Activated gamma-delta T cell treated with Interleukin-2 at 50 U/mL for 16 hours (primary cell): ENCODE results near the gene PNPLA7.

Source experiments
- DNase-seq: peaks from one replicate; pipeline ENCODE4 v3.0.0-alpha.2; 2020

The PNPLA7 gene

GRCh38 chr9:137447722-137448601 lies 102.2 kb downstream of the PNPLA7 start:
- no peak for DNase-seq

GRCh38 chr9:137446851-137447471 lies 103.2 kb downstream of the PNPLA7 start:
- DNase-seq = no peak

- DNase-seq = no peak
Measured at GRCh38 chr9:137445930-137446431, 104.2 kb downstream of the PNPLA7 start.

DNA sequence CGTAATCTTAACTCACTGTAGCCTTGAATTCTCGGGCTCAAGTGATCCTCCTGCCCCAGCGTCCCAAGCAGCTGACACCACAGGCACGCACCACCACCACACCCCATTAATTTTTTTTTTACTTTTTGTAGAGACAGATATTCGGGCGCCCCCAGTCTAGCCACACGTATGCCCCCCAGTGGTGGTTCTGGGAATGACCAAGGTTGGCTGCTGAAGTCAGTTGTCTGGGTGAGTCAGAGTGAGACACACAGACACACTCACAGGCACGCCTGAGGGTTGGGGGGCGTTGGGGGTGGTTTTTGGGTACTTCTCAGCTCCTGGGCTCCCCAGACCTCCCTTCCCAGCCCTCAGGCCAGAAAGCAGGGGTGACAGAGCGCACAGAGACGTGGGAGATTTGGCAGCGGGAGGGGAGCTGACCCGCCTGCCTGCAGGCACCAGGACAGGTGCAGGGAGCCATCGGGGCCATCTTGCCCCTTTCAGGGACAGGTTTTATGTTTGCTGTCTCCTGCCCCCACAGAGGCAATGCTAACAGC lies 104.9 kb downstream of the PNPLA7 start:
- DNase-seq = peak; percentile 84

- DNase-seq = no peak
Measured at GRCh38 chr9:137444106-137444790, 106.0 kb downstream of the PNPLA7 start.

- DNase-seq = no peak
Measured at GRCh38 chr9:137441935-137442321, 108.3 kb downstream of the PNPLA7 start.

GRCh38 chr9:137441289-137441934 lies 108.8 kb downstream of the PNPLA7 start, which contains the start of gene ENTPD8:
Gene ENTPD8, minus strand, starts transcription at chr9:137441357. Its CDS starts 3,072 bp downstream, at chr9:137438285.
- no peak for DNase-seq

DNA sequence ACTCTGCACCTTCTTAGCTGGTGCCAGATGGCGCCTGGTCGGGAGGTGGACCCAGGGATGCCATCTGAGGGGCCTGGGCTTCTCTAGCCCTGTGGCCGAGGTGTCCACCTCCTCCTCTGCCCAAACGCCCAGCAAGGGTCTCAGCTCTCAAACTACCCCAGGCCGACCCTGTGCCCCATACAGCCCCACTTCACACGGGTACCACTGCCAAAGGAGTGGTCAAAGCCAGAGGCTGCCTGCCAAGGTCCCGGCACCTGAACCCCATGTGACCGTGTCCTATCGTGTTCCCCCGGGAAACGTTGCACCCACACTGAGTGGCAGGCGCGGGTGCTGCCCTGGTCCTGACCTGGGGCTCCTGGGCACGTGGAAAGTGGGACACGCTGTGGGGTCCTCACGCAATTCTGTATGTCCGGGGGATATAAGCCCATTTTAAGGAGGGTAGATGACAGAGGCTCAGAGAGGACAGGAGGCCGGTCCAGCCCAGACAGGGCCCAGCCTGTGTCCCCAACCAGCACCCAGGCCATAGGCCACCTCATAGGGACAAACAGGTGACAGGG lies 111.0 kb downstream of the PNPLA7 start:
- DNase-seq = no peak

- no peak for DNase-seq
Measured at GRCh38 chr9:137438591-137439157, 111.5 kb downstream of the PNPLA7 start.

GRCh38 chr9:137437691-137438590 lies 112.3 kb downstream of the PNPLA7 start:
- no peak for DNase-seq

GRCh38 chr9:137436761-137437600 lies 113.2 kb downstream of the PNPLA7 start:
- DNase-seq = no peak

DNA sequence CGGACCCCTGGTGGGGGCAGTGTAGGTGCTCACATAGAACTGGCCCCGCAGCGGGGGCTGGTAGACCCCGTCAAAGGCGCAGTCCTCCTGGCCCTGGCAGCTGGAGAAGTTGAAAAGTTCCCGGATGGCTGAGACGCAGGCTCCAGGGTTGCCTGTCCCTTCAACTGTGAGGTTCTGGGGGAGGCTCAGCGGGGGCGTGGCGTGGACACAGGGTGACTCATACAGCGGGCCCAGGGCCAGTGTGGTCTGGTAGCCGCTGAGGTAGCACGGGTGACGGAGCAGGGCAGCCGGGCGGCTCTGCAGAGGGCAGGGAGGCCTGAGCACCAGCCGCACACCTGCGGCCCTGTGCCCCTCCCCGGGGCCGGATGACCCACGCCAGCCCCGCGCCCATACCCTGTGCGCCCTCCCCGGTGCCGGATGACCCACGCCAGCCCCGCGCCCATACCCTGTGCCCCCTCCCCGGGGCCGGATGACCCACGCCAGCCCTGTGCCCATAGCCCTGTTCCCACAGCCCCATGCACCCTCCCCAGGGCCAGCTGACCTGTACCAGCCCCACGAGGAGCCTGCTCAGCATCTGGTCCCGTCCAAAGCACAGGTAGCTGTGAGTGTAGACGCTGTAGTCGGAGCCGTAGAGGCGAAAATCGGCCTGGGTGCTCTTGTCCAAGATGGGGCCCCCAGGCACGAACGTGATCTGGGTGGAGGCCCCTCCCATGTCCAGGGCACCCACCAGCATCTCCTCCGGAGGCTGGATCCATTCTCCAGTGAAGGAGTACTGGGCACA lies 114.0 kb downstream of the PNPLA7 start:
- no peak for DNase-seq

DNA sequence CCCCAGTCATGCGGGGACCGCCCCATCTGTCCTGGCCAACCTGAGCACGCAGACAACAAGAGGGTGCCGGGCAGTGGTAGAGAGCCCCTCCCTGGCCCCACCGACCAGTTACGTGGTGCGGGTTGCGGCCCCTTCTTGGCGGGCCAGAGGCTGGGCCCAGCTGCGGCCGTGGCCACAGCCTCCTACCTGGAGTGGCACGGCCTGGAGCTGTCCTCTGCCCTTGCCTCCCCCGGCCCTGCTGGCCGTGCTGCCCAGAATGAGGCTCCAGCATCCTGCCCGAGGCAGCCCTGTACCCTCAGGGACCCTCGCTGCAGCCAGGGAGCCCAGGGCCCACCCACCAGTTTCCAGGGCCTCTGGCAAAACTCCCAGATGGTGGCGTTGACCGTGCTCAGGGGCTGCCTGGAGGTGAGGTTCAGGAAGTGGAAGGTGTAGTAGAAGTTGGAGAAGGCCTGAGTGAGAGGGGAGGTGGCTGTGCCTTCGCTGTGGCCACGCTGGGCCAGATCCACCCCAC lies 114.8 kb downstream of the PNPLA7 start:
- DNase-seq = no peak

DNA sequence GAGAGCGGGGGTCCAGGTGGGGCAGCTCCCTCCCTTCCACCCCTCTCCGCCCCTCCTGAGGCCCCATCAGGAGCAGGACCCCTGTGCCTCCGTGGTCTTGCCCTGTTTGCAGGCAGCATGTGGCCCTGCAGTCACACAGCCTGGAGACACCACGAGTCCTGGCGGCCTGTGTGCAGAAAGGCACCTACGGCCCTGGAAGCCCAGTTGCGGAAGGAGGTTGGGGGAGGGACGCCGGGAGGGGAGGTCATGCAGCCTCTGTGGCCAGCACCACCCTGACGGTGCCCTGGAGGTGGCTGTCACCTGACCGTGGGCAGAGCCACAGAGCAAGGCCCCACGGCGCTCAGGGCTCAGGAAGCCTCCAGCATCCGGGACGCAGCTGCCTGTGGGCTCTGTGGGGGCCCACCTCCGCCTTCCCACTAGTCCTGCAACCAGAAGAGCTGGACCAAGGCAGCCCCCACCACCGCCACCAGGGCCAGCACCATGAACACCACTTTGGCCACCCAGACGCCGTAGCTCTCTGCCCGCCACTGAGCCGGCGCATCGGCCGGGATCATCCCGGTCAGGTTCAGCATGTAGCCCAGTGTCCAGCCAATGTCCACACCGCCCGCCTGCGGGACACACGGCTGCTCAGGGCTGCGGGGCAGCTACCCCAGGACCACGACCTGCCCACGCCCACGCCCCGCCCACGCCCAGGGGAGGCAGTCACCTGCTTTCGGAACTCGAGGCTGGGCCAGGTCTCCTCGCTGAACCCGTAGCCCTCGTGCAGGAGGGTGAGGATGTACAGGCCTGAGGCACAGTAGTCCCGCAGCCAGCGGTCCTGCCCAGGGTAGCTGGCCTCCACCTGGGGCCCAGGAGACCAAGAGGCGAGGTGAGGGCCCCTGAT lies 115.5 kb downstream of the PNPLA7 start:
- DNase-seq = no peak

- no peak for DNase-seq
Measured at GRCh38 chr9:137433916-137434431, 116.2 kb downstream of the PNPLA7 start.

DNA sequence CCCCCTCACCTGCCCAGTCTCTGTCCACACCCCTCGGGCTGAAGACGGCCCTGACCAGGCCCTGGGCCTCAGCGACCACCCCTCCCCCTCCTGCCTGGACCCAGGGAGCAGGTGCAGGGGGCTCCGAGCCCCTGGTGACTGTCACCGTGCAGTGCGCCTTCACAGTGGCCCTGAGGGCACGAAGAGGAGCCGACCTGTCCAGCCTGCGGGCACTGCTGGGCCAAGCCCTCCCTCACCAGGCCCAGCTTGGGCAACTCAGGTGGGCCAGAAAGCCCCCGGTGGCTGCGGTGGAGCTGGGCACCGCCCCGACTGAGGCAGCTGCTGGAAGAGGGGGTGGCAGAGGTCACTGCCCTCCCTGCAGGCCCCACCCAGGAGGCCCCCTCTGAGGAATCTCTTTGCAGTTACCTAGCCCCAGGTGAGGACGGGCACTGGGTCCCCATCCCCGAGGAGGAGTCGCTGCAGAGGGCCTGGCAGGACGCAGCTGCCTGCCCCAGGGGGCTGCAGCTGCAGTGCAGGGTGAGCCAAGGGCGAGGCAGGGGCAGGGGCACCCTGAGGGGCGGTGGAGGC lies 116.8 kb downstream of the PNPLA7 start:
- DNase-seq = no peak

DNA sequence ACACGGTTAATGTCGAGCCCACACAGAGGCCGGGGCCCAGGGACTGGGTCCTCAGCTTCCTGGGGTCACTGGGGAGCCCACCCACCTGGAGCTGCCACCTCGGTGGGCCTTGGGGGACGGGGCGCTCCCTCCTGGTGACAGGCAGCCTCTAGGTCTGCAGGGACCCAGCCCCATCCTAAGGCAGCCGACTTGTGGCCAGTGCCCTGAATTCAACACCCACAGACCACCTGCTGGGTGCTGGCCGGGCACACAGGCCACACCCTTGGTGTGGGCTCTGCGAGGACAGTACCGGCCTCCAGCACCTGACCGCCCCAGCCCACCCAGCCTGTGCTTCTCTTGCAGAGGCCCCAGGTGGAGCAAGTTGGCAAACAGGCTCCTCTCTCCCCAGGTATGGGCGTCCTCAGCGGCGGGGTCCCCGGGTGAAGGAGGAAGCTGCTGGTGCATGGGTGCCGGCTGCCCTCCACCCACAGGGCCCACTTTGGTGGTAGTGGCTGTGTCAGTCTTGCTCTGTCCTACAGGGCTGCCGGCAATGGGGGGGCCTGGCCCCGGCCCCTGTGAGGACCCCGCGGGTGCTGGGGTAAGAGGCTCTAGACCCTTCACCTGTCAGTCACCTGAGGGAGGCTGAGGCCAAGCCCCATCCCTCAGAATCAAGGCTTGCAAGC lies 117.4 kb downstream of the PNPLA7 start:
- DNase-seq = no peak
